Activated CD4-positive, alpha-beta T cell treated with anti-CD3 and anti-CD28 coated beads, Interleukin-2, Interleukin-4, amounts not matched to agents 100 ng/mL and 50 ng/mL, durations not matched to agents 16 hours and 8 hours (primary cell): ENCODE measurements around the gene MALSU1.

Source experiments
- DNase-seq: peaks from one replicate; pipeline ENCODE4 v3.0.0-alpha.2; 2020; ENCODE audit warnings: low spot score

MALSU1 gene

DNA sequence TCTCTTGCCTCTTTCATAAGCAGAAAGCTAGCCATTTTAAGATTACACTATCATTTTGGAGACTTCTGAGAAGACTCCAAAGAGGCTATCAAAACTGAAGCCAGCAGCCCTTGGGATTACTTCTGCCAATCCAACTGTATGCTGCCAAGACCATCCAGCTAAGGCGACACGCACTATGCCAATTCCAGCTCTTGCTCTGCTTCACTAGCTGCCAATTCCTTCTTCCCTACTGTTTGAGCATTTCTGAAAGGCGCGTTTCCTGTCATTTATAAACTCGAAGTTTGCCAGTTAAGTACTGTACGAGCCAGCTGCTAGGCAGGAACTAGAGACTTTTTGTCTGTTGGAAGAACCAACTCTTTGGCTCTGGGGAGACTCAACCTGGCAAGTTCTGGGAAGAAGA lies 36.5 kb downstream of the MALSU1 start:
- DNase-seq = no peak

DNA sequence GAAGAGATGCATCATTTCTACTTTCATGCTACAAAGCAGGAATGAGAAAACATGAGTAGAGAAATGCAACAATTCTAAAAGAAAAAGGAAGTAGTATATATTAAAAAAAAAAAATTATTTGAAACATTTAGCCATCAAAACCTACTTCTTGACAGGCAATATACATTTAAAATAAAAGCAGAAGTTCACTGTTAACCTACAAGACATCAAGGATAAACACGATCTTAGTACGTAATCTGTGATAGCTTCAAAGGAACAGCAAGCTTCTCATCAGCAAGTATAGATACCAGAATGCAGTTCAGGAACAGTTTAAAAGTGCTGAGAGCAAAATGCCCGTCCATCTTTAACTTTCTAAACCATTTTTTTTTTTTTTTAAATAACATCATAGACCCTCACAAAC lies 36.9 kb downstream of the MALSU1 start:
- no peak for DNase-seq

DNA sequence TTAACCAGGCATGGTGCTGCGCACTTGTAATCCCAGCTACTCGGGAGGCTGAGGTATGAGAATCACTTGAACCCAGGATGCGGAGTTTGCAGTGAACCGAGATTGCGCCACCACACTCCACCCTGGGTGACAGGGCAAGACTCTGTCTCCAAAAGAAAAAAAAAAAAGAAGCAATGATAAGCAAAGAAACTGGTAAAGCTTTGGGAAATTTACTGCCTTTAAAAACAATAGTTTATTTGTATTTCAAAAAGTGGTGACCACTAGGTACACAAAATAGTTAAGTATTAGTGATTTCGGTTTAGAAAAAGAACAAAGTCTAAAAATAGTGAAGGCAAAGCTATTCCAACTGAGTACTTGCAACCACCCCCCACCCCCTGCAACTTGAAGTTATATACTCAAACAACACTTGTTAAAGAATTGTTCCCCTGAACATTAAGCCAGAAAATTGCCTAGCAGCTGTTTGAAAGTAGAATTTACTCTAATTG lies 37.7 kb downstream of the MALSU1 start:
- no peak for DNase-seq

DNA sequence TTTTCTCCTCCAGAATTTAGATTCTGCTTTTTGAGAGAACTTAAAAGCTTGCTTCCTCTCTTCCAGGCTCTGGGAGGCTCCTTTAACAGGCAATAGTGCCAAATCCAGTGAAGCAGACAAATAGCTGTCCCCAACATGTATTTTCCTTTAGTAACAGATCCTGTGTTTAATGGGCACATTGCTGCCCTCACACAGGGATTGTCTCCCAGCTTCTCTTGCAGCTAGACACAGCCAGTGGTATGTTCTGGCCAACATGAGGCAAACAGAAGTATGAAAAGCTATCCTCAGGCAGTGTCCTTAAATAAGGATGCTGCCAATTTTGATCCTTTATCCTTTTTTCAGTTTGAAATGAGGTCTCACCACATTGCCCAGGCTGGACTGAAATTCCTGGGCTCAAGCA lies 38.2 kb downstream of the MALSU1 start:
- DNase-seq = no peak

DNA sequence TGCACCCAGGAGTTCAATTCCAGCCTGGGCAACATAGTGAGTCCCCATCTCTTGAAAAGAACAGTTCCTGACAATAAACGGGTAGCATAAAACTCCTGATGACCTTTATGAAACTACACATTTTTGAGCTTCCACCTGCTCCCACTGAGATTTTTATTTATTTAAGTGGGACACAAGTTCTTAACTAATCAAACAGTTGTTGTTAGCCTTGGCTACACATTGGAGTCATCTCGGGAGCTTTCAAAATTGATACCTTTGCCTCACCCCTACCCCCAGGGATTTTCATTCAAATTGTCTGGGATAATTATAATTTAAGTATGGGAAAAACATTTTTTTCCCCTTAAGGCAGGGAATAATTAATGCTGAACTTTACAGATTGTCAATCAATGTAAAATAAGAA lies 39.3 kb downstream of the MALSU1 start:
- no peak for DNase-seq

DNA sequence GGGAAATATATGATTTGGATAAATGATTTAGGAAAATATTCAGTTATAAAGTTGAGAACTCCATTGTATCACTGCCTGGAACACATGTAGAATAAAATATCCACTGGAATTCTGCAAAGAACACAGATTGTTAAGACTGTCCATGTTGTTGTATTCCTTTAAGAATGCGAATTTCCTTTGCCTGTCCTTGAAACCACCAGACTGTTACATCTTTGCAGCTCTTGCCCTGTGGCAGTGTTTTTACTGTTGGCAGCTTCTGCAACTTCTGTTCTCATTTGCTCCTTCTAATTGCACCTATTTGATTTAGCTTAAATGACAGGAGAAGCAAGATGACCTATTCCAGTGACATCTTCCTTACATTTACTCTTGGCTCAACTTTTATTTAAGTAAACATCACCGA lies 39.7 kb downstream of the MALSU1 start:
- DNase-seq = no peak

DNA sequence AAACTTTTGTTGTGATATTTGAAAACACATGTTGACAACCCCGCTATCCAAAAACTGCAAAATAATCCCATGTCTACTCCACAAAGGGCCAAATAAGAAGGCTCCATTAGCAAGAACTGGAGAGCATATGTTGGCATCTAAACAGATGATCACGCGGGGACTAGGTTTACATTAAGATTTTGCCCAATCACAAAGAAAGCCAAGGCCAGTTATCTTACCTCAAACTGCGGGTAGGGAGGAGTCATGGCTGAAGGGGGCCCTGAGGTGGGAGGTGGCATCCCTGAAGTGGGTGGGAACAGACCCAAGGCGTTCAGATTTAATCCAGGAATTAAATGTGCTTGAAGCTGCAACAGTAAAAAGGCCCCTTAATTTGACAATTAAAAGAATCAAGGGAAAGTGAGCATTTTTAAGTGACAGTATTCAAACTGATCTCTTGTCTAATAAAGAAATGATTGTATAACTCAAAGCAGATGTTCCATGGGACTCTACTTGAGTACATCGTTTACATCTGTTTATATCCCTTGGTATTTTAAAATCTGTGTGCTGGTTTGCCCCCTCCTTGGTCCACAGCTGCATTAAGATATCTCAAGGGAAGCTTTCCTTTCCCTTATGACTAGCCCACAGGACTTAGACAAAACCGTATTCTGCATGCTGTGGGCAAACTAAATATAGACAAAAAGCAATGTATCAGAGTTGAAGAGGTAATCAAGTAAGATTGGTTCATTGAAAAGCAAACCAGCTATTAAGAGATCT lies 42.9 kb downstream of the MALSU1 start:
- DNase-seq = no peak

DNA sequence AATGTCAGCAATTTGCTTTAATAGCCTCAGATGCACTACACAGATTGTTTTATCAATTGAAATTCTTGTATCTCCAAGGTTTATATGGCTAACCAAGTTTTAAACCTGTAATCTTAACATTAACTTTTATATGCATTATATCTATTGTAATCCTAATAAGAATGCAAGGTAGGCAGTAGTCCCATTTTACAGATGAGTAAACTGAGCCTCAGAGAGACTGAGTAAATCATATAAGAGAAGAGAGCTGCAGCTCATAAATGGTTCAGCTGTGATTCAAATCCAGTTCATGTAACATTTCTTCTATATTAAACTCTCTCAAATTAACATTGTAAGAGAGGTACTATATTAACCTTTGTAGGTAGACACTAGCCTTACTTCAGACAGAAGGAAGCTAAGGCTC lies 44.0 kb downstream of the MALSU1 start:
- DNase-seq = no peak

DNA sequence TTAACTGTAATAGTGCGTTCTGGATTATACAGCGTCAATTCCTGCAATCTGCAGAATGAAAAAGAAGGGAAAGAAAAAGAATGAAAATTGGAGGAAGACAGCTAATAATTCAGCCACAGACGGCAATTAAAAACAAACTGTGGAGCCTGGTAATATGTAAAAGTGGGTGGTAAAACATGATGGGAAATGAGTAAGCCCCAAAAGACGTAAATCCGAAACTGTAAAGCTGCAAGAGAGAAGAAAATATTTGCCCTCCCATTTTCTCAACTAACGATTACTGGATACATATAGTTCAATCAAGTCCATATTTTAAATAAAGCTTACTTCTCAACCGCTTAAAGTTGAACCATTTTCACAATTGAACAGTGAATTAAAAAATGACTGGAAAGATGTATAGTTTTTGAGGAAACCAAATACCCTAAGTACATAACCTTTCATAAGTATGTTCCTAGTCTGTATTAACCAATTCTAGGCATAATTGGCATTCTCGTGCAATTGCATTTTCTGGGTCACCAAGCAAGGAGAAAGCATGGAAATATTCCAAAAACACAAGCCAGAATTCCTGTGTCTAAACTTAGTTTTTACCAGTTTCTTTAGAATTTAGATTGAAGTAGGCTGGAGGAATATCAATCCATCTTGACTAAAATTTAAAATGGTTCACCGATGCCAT lies 44.8 kb downstream of the MALSU1 start:
- DNase-seq = no peak

DNA sequence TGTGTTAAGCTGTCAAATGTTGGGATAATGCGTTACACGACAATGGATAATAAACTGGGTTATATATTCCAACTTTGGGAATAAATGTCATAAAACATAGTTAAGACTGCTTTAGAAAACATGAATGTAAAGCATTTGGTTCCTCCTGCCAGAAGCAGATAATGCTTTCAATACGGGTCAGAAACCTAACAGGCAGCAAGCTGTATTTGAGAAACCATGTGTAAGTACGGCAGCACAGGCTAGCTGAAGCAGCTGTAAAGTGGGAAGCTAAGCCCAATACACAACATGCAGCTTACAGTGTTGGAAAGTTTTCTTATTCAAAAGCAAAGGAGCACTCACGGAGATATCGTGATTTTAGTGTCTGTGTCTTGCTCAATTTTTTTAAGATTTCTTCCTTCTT lies 46.5 kb downstream of the MALSU1 start:
- no peak for DNase-seq

DNA sequence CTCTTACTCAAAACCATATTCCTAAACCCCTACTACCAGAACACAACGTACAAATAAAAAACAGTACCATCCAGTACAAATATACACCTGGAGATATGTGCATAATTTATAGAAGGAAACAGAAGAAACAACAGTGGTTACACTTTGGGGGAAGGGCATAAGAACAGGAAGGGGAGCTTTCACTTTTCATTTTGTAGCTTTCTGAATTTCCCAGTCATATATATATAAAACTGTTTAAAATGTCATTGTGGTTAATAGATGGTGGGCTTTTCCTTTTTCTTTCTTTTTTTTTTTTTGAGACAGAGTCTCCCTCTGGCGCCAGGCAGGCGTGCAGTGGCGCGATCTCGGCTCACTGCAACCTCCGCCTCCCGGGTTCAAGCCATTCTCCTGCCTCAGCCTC lies 47.2 kb downstream of the MALSU1 start:
- peak; percentile 19 for DNase-seq

DNA sequence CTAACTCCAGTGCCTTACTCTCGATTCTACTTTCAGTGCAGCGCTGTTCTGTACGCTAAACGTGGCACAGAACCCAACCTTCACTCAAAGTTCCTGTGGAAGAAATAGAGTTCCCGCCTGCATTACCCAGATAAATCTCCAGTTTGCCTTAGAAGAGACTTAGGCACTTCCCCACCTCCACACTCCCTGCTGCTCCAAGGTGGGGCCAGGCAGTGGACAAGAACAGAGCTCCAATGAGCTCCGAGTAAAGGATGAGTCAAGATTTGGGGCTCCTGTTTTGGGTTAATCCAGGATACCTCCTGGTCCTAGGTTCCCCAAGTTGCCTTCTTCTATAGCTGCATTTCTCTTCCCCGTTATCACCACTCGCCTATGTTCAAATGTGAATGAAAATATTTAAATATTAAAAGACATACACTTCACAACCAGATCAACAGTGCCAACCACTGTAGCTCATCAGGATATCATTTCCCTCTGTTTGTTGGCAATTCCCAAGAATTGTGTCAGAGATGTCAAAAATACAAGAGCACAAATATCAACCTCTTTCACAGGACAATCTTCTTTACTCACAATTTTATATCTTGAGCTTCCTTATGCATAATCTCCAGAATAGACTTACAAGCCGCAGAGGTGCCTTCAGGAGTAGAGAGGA lies 48.0 kb downstream of the MALSU1 start:
- no peak for DNase-seq

DNA sequence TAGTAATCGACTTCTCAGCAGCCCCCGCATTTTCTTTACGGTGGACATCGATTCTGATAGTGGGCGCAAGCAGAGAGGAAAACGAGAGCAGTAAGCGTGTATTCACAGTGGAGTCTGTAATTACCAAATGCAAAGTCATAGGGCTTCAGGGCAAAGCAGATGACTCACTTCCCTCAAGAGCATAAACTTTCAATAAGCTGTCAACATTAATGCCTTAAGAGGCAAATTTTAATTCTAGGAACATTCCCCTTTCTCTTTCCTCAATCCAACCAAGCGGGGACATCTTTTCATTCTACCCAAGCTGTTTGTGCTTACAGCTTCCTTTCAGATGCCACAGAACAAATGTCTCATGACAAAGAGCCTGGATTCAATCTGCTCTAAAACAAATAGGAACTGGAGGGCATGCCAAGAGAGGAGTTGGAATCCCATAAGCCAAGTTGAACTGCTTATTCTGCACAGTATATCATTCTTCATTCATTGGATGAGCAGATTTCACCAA lies 48.6 kb downstream of the MALSU1 start:
- no peak for DNase-seq

DNA sequence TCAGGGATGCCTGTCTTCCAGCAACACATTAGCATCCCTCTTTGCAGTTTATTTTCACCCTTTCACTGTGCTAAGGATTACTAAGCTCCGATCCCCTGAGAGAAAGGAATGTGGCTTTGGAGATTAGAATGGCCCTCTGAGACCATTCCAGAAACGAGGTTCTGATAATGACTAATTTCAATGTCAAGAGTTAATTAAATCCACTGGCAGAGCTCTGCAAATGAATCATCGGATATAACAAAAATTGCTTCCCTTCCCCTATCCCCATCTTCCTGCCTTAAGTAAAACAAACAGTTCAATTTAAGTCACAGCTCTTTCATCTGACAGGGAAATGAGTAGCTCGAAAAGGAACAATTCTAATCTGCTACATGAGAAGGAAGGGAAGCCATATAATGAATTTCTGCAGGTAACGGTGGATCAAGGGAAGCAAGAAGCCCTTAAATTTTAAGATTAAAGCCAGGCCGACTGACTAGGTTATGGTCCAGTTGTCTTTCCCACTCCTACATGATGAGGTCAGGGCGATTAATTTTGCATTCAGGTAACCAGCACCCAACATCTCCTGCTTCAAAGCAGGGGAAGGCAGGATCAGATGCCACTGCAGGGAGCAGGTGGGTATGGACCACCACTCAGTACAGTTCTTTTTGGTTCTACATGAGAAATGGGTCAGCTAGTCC lies 50.5 kb downstream of the MALSU1 start:
- DNase-seq = no peak

DNA sequence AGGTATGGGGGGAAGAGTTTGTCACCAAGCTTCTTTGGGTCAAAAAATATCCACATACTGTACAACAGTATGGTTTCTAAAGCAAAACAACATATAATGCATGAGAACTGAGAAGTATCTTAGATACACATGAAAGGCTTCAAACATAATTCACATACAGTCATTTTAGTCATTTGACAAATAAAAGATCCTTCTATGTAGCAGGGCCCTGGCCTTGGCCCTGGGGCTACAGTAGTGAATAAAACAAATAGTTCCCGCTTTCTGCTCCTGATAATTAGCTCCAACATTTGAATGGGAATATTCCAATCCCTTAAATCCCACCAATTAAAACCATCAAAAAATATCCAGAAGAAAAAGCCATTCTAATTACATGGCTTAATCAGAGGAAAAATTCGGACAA lies 51.3 kb downstream of the MALSU1 start:
- no peak for DNase-seq

DNA sequence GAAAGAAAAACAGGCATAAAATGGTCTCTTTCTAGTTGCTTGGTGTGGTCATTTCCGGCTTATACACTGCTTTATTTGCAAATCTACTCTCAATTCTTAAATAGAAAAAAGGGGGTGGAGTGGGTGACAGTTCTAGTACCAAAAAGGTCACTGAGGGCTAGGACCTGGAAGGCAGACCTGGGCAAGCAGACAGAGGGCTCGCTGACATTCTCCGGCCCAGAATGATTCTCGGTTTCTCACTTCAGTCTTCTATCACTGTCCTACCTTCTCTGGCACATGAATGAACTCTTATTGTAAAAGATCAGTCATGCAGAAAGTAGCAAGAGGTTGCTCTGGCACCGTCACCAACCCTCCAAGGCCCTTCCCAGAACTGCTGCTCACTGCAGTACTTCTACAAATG lies 54.0 kb downstream of the MALSU1 start:
- no peak for DNase-seq

DNA sequence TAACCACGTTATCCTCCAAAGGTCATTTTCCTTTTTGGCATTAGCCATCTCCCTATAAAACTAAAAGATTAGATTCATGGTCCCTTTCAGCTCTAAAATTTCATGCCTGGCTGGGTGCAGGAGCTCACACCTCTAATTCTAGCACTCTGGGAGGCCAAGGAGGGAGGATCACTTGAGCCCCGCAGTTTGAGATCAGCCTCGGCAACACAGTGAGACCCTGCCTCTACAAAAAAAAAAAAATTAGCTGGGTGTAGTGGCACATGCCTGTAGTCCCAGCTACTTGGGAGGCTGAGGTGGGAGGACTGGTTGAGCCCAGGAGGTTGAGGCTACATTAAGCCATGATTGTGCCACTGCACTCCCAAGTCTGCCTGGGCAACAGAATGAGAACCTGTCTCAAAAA lies 57.0 kb downstream of the MALSU1 start:
- DNase-seq = no peak

DNA sequence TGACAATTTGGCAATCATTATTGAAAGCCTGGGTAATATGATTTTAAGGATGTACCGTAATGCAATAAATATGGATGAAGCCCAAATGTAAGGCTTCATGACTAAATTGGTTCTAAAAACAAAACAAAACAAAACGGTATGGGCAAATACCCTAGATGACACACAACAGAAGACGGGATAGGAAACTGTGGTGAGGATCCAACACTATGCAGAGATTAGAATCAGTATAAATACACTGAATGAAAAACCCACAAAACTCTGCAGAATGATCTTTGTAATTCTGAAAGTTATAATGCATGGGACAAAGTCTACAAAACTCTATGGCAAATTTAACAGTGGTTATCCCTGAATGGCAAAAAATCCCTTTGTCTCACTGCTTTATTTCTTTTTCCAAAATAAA lies 57.6 kb downstream of the MALSU1 start:
- DNase-seq = peak; percentile 86

DNA sequence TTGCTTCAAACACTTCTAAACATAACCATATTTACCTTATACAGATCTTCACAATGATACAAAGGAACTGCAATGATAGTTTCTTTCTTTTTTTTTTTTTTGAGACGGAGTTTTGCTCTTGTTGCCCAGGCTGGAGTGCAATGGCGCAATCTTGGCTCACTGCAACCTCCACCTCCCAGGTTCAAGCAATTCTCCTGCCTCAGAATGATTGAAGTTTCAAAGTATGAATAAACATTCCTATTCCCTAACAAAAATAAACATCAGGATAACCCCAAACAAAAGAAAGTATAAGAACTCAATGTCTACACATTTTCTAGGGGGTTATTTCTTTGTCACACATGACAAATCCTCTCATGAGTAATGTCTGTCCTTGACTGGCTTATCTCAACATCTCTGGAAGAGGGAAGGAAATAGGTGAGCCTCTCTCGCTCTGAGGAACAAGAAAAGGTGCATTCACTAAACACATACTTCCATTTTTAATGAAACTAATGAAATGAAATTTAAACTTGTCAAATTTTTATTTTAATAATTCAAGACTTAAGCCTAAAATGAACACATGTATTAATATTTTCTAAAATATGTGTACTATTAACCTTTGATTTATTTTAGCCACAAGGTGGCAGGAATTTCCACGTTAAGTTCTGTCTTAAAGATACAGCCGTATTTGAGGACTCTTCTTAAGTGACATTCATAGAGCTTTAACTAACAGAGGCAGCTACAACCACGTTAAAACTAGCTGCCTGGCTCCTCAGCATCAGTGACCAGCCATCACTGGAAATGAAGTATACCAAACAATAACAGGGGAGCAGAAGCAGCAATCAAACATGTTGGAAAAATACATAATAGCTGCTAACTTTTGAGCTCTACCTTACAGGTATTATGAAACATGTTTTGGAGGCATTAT lies 58.3 kb downstream of the MALSU1 start:
- peak; percentile 52 for DNase-seq

DNA sequence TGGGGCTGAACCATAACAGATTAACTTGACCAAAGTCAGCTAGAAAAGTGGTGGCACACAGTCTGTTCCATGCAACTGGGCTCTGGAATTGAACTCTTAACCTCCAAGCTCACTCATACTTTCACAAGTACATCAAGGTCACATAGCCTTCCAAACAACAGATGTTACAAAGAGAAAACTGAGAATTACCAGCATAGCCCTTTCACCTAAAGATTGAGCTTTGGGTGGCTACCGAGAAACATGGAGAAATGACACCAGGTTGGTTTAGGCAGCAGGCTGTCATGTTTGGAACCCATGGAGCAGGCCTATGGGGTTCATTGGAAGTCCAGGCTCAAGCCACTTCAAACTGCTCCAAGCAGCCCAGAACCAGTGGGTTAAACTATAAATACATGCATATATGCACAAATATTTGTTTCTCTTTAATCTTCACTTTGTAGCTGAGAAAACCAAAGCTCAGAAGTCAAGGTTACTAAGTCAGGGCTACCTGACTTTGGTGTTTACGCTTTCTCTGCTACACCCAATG lies 59.1 kb downstream of the MALSU1 start:
- no peak for DNase-seq
